ENCODE measurements around the gene TRIM26. TPM values are rescaled to one million over a fixed set of nuclear protein-coding genes. Genes with fewer than 3 reads are reported as not detected.

Gene TRIM26
- total and polyA plus RNA-seq, 12 donors, result 12.0 to 29.0 (median 21.8) TPM

DNA sequence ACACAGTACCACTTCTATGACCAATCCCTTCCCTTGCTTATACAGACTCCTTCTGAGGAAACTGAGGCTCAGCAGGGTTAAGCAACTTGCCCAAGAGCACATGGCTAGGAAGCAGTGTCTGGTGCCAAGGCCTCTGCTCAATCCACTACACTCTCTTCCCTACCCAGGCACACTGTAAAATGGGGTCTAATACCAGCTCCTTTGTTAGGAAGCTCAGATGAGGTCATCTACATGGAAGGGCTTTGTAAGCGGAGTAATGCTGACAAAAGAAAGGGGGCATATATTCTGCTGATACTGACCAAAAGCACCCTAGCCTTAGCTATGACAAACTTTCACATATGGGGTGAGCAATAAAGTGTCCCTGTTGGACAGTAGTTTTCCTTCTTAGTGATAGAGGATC lies 9.1 kb downstream of the TRIM26 start:
- intact Hi-C loops (cut with DNase I), result no loop called here
- no peaks in the 10 kb centered on the region for H3K27me3 ChIP-seq
- H3K4me3 ChIP-seq, result no peak overlapping the region
- TF ChIP-seq, protein P1, sequence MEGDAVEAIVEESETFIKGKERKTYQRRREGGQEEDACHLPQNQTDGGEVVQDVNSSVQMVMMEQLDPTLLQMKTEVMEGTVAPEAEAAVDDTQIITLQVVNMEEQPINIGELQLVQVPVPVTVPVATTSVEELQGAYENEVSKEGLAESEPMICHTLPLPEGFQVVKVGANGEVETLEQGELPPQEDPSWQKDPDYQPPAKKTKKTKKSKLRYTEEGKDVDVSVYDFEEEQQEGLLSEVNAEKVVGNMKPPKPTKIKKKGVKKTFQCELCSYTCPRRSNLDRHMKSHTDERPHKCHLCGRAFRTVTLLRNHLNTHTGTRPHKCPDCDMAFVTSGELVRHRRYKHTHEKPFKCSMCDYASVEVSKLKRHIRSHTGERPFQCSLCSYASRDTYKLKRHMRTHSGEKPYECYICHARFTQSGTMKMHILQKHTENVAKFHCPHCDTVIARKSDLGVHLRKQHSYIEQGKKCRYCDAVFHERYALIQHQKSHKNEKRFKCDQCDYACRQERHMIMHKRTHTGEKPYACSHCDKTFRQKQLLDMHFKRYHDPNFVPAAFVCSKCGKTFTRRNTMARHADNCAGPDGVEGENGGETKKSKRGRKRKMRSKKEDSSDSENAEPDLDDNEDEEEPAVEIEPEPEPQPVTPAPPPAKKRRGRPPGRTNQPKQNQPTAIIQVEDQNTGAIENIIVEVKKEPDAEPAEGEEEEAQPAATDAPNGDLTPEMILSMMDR (IDR thresholded peaks at IDR 0.05), result no peak
- DNase-seq (no peak), ATAC-seq (no peak)
- peaks cover 0 to 63% (median 35%) of the 10 kb centered on the region in 9 donors for H3K4me1 ChIP-seq
- no peak overlapping the region for H3K27ac ChIP-seq
- WGBS, 2 donors, result 95 to 97% methylated on average over 1 of the region's 1 CpG
- no peaks in the 10 kb centered on the region for H3K9me3 ChIP-seq
- H3K36me3 ChIP-seq, result peaks cover 0 to 30% (median 9%) of the 10 kb centered on the region in 9 donors

DNA sequence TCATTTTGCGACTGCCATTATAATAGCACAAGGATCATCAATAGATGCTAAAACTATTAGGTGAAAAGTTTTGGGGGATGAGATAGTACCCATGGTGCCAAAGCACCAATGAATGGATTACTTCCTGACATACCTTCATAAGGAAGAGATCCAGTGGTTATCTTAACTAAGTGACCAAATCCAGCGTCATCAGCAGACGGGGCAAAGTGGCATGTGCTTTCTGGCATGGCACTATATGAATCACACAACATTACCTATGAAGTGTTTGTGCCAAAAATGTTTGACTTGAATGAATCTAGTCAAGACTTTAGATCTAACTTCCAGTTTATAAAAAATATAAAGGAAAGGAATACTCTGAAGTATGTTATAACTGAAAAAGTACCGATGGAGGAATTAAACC lies 10.8 kb downstream of the TRIM26 start:
- intact Hi-C loops (cut with DNase I), result no loop called here
- WGBS, 2 donors, result 74 to 88% methylated on average over 4 of the region's 4 CpGs

DNA sequence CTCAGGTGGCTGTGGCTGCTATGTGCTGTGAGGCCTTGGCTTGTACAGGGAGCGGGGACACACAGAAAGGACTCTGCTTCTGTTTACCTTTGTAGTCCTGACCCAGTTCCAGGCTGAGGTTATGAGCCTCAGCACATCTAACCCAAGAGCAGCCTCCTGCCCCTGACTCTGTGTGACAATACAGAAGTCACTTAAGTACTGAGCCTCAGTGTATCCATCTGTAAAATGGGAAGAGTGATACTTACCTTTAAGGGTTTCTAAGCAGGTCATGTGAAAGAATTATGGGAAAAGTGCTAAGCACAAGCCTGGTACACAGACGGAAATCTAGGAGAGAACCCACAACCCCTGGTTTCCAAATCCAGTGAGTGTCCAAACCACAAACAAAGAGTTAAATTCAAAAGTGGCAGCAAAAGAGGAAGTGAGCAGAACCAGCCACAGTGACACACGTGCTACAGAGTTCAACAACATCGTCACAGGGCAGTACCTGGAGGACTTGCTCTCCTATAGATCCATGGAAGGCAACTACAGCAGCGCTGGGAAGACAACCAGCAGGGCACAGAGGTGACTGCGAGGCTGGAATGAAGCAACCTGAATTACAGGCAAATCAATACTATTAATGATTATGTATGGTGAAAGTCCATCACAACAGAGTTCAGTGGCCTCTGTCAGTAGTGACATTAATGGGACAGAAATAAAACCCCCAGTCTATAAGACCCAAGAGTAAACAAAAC lies 12.5 kb downstream of the TRIM26 start:
- H3K27ac ChIP-seq, result no peak overlapping the region

More for the DNA sequence above, 10.8 kb downstream of the TRIM26 start:
- Histone ChIP-seq H3K27me3 (no peaks in the 10 kb centered on the region), H3K4me1 (peaks cover 0 to 50% (median 25%) of the 10 kb centered on the region in 9 donors), H3K4me3 (no peak overlapping the region), H3K36me3 (peaks cover 0 to 48% (median 27%) of the 10 kb centered on the region in 9 donors), H3K9me3 (no peaks in the 10 kb centered on the region), H3K27ac (no peak overlapping the region)
- DNase-seq, result no peak
- TF ChIP-seq, protein P1 (IDR thresholded peaks at IDR 0.05), result no peak
- ATAC-seq, result no peak

DNA sequence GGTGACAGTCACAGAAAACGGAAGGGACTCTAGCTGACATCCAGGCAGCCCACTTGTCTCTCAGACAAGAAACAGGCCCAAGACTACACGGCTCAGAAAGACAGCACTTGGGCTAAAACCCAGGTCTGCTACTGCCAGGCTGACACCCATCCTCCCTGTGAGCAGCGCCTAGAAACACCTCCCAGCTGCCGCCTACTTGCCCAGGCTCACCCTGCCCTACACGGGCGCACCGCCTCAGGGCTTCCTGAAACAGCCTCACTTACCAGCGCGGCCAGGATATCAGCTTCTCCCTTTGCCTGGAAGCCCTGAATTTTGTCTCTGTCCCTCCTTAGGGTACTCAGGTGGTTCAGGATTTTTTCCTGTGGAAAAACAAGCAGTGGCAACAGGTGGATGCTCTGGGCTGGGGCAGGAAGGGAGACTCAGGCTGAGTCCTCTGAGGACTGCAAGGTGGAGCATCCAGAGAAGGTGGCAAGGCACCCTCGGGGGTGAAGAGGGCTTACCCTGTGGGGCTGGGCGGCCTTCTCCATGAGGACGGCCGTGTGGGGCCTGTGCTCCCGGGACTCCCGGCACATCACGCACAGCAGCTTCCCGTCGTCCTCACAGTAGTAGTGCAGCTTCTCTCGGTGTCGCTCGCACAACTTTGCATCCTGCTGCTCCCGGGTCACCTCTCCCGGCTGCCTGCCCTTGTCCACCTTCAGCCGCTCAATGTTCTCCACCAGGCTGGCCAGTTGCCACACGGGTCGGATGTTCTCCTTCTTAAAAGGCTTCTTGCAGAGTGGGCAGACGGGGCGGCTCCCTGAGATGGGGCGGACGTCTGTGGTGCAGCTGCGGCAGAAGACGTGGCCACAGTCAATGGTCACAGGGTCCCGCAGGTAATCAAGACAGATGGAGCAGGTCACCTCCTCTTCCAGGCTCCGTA lies 14.8 kb downstream of the TRIM26 start:
- no peaks in the 10 kb centered on the region for H3K27me3 ChIP-seq
- TF ChIP-seq, protein P1 (IDR thresholded peaks at IDR 0.05), result no peak
- intact Hi-C loops (cut with DNase I), result no loop called here
- H3K4me3 ChIP-seq, result no peak overlapping the region
- no peak overlapping the region for H3K27ac ChIP-seq
- H3K4me1 ChIP-seq, result peaks cover 0 to 29% (median 10%) of the 10 kb centered on the region in 9 donors
- no peak for DNase-seq
- peak in 1 of 8 donors; percentile 36 for ATAC-seq
- peaks cover 0 to 79% (median 52%) of the 10 kb centered on the region in 9 donors for H3K36me3 ChIP-seq
- no peaks in the 10 kb centered on the region for H3K9me3 ChIP-seq
- 90 to 92% methylated on average over 34 of the region's 34 CpGs for WGBS, 2 donors

More for the DNA sequence above, 12.5 kb downstream of the TRIM26 start:
- TF ChIP-seq, protein P1 (IDR thresholded peaks at IDR 0.05), result no peak
- no peak overlapping the region for H3K4me3 ChIP-seq
- WGBS, 2 donors, result 81 to 83% methylated on average over 6 of the region's 6 CpGs
- peaks cover 0 to 37% (median 11%) of the 10 kb centered on the region in 9 donors for H3K4me1 ChIP-seq
- DNase-seq, result no peak
- intact Hi-C loops (cut with DNase I), result no loop called here
- ATAC-seq, result no peak
- no peaks in the 10 kb centered on the region for H3K9me3 ChIP-seq
- H3K36me3 ChIP-seq, result peaks cover 0 to 64% (median 40%) of the 10 kb centered on the region in 9 donors
- no peaks in the 10 kb centered on the region for H3K27me3 ChIP-seq

Data from heart right ventricle (tissue), 16 donors.